ENCODE results near the gene PLTP. TPM values are rescaled to one million over a fixed set of nuclear protein-coding genes. Genes with fewer than 3 reads are reported as not detected.

PLTP gene
- total and polyA plus RNA-seq, 7 experiments from 2014 or later: 0.31 to 0.44 (median 0.37) TPM; not detected in 3

DNA sequence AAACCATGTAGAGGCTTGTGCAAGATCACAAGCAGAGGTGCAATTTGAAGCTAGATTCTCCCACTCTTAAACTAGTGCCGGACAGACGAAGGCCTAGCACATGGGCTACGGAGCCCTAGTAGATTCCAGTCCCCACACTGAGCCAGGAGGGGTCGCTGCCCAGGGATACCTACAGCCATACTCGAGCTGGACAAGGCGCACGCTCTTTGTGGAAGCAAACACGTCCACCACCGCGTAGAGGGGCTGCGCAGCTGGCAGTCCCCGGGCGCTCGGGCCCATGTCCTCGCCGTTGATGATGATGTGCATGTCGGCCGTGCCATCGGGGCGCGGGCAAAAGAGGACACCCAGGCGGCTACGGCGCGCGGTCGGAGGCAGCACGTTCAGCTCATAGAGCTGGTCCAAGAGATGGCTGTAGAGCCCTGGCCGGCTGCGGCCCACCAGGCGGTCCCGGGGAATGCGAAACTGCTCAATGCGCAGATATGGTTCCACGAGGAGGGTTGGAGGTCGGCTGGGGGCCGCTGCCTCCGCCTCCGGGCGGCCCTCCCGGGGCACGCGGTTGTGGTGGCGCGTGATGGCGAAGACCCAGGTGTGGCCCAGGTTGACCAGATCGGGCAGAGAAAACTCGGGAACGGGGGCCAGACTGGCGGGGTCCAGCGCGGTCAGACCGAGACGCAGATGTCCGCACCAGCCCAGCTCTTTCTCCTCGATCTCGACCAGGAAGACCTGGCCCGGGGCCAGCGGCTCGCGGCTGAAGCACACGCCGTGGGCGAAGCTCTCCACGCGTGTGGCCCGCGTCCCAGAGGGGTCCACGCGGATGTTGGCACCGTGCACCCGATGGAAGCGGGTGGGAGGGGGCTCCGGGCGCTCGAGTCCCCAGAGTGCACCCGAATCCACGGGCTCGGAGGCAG lies 21.6 kb downstream of the PLTP start:
- peaks cover 17 to 37% (median 28%) of the 10 kb centered on the region in 7 donors for H3K4me1 Mint-ChIP-seq
- H3K4me3 Mint-ChIP-seq: peak overlapping the region; percentile 88 to 95 (median 93)
- POLR2A ChIA-PET: interaction anchor here (0.9 to 4.7 kb wide), 13 partner anchors 9 to 474 kb away, joined by 3 to 65 read pairs (median 4); partner anchors contain the start of genes ACOT8, PCIF1, ZNF335 and ZSWIM1

DNA sequence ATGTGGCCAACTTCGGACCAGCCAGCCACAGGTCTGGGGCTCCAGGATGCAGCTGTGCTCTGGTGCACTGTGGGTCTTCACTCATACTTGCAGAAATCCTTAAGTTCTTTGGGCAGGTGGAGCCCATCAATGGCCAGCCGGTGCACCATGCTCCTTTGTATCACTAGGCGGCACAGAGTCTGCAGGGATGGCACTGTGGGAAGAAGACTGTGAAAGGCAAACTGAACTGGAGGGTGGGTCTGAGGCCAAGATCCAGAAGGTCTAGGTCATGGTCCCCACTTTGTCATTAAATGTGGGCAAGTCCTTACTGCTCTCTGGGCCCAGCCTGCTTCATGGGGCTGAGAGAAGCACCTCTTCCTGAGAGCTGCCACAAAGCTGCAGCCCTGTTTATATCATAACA lies 23.3 kb downstream of the PLTP start:
- Histone ChIP-seq H3K4me1 (ENCODE audit: control insufficient read depth in 2 of 2, insufficient read depth in 2 of 2, low read length in 2 of 2) (peaks cover 22 to 28% of the 10 kb centered on the region in 2 donors), H3K36me3 (ENCODE audit: control insufficient read depth in 2 of 3, insufficient read depth in 3 of 3, low read length in 3 of 3) (peaks cover 0 to 29% (median 0%) of the 10 kb centered on the region in 3 experiments), H3K27me3 (ENCODE audit: control insufficient read depth in 2 of 2, insufficient read depth in 2 of 2, low read length in 2 of 2) (no peaks in the 10 kb centered on the region), H3K4me3 (ENCODE audit: low read length) (no peak overlapping the region), H3K27ac (ENCODE audit: low read depth, low read length) (no peak overlapping the region), H3K9me3 (ENCODE audit: control insufficient read depth in 2 of 3, low read length in 3 of 3) (no peaks in the 10 kb centered on the region)
- peaks cover 0 to 1% (median 0%) of the 10 kb centered on the region in 11 donors for H3K9me3 Mint-ChIP-seq
- ChIA-PET CTCF (interaction anchor here (0.8 to 1.3 kb wide), 2 partner anchors 38 to 39 kb away, joined by 3 to 6 read pairs; no protein-coding TSS in a partner anchor), POLR2A (interaction anchor here (4.3 to 4.6 kb wide), 2 partner anchors 7 to 45 kb away, joined by 64 to 65 read pairs; partner anchors contain the start of genes PCIF1 and ZSWIM1)
- DNase-seq (no peak), ATAC-seq (no peak)
- H3K27me3 Mint-ChIP-seq: no peaks in the 10 kb centered on the region
- H3K4me3 Mint-ChIP-seq: peak overlapping the region in 1 of 10 donors; percentile 45
- peaks cover 0 to 9% (median 4%) of the 10 kb centered on the region in 5 donors for H3K36me3 Mint-ChIP-seq
- intact Hi-C loops (cut with micrococcal nuclease): no loop called here
- H3K27ac Mint-ChIP-seq: peak overlapping the region in 1 of 9 donors; percentile 63
- peaks cover 16 to 37% (median 35%) of the 10 kb centered on the region in 7 donors for H3K4me1 Mint-ChIP-seq

More for the DNA sequence above, 21.6 kb downstream of the PLTP start:
- H3K36me3 ChIP-seq (ENCODE audit: control insufficient read depth in 2 of 3, insufficient read depth in 3 of 3, low read length in 3 of 3): peaks cover 0 to 33% (median 4%) of the 10 kb centered on the region in 3 experiments
- H3K27ac ChIP-seq (ENCODE audit: low read depth, low read length): peak overlapping the region; percentile 76
- Mint-ChIP-seq H3K27ac (peak overlapping the region; percentile 23 to 94 (median 90)), H3K9me3 (no peaks in the 10 kb centered on the region), H3K27me3 (no peaks in the 10 kb centered on the region), H3K36me3 (peaks cover 0 to 11% (median 6%) of the 10 kb centered on the region in 5 donors)
- H3K27me3 ChIP-seq (ENCODE audit: control insufficient read depth in 2 of 2, insufficient read depth in 2 of 2, low read length in 2 of 2): no peaks in the 10 kb centered on the region
- H3K4me1 ChIP-seq (ENCODE audit: control insufficient read depth in 2 of 2, insufficient read depth in 2 of 2, low read length in 2 of 2): peaks cover 22 to 26% of the 10 kb centered on the region in 2 donors
- intact Hi-C loops (cut with micrococcal nuclease): loop anchor here (1.0 to 5.0 kb wide), 4 partner anchors 72 to 99 kb away; partner anchors contain the start of genes DNTTIP1 (in 1 of the 2), WFDC3 (in 1 of the 2) and ZNF335 (in 1 of the 2)
- peak; percentile 23 to 46 (median 43) for DNase-seq
- peak; percentile 65 for ATAC-seq
- H3K9me3 ChIP-seq (ENCODE audit: control insufficient read depth in 2 of 3, low read length in 3 of 3): no peaks in the 10 kb centered on the region
- H3K4me3 ChIP-seq (ENCODE audit: low read length): peak overlapping the region; percentile 96
- CTCF ChIA-PET: interaction anchor here (0.6 to 2.3 kb wide), 5 partner anchors 9 to 81 kb away, joined by 3 to 9 read pairs (median 4); partner anchors contain the start of gene ZSWIM1

DNA sequence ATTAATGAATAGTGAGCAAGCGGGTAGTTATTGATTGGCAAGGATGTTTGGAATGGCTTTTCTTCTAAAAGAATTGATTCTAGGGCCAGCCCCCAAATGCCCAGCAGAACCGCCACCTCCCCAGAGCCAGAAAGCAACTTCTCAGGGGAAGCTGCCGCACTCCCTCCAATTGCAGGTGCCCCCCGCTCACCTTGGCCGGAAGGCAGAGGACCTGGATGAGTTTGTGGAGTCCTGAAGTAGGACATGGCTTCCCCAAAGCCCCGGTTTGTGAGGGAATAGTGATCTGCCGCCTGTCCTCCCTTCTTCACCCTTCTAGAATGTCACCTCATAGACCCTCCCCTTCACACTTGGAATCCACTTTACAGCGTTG lies 24.6 kb downstream of the PLTP start, which contains the start of gene SPATA25:
Gene SPATA25 (minus strand): TSS at position 277 of the 370 bp plus-strand sequence. CDS start 32 bp downstream, at position 245.
- intact Hi-C loops (cut with micrococcal nuclease): no loop called here
- Mint-ChIP-seq H3K9me3 (peaks cover 0 to 1% (median 0%) of the 10 kb centered on the region in 11 donors), H3K27me3 (no peaks in the 10 kb centered on the region), H3K4me1 (peaks cover 21 to 41% (median 38%) of the 10 kb centered on the region in 7 donors), H3K4me3 (peak within 1 kb of the TSS in 1 of 10 donors; percentile 45), H3K27ac (peak within 1 kb of the TSS in 3 of 9 donors; percentile 33 to 59 (median 40)), H3K36me3 (peaks cover 0 to 15% (median 10%) of the 10 kb centered on the region in 5 donors)
- DNase-seq (no peak), ATAC-seq (no peak)
- ChIA-PET POLR2A (interaction anchor here (0.8 kb wide), 1 partner anchor 47 kb away, joined by 3 read pairs; the partner anchor contains the start of gene PCIF1), CTCF (no interaction called here)
- H3K4me1 ChIP-seq (ENCODE audit: control insufficient read depth in 2 of 2, insufficient read depth in 2 of 2, low read length in 2 of 2): peaks cover 14 to 18% of the 10 kb centered on the region in 2 donors
- H3K27me3 ChIP-seq (ENCODE audit: control insufficient read depth in 2 of 2, insufficient read depth in 2 of 2, low read length in 2 of 2): no peaks in the 10 kb centered on the region
- no peak within 1 kb of the TSS for H3K27ac ChIP-seq (ENCODE audit: low read depth, low read length)
- no peaks in the 10 kb centered on the region for H3K9me3 ChIP-seq (ENCODE audit: control insufficient read depth in 2 of 3, low read length in 3 of 3)
- no peak within 1 kb of the TSS for H3K4me3 ChIP-seq (ENCODE audit: low read length)
- H3K36me3 ChIP-seq (ENCODE audit: control insufficient read depth in 2 of 3, insufficient read depth in 3 of 3, low read length in 3 of 3): peaks cover 0 to 40% (median 10%) of the 10 kb centered on the region in 3 experiments

DNA sequence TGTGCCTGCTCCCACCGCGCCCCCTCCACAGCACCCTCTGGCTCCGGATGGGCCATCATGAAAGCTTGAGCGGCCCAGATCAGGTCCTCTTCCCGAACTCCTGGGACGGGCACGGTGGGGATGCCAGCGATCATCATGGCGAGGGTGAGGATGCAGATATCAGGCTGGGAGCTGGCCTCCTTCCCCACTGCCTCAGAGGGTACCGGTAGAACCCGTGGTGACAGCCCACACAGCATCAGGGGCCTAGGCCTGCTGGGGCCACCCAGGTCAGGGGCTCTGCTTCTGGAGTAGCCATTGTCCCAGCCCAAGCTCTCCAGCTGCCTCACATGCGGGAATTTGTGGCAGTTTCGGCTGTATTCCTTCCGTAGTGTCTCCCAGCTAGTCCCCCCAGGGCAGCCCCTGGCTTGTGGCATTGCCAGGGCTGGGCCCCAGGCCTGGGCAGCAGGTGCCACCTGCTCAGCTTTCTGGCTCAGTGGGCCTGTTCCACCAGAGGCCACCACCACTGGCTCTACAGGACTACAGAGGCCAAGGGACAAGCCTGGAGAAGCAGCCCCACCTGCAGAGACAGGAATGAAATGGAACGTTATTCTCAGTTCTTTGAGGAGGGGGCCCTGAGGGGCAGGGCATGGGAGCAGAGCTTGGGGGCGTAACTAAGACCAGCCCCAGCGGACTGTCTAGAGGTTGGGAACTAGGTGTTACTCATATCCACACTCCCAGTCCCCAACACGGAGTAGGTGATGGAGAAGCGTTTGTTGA lies 25.2 kb downstream of the PLTP start:
- CTCF ChIA-PET: interaction anchor here (0.8 kb wide), 1 partner anchor 48 kb away, joined by 4 read pairs; the partner anchor contains the start of gene PCIF1
- H3K4me1 ChIP-seq (ENCODE audit: control insufficient read depth in 2 of 2, insufficient read depth in 2 of 2, low read length in 2 of 2): peaks cover 13% of the 10 kb centered on the region in 2 donors
- peaks cover 0 to 16% (median 10%) of the 10 kb centered on the region in 5 donors for H3K36me3 Mint-ChIP-seq
- H3K9me3 Mint-ChIP-seq: peaks cover 0 to 1% (median 0%) of the 10 kb centered on the region in 11 donors
- POLR2A ChIA-PET: interaction anchor here (0.8 to 1.2 kb wide), 2 partner anchors 29 to 47 kb away, joined by 3 read pairs; partner anchors contain the start of gene PCIF1
- no peak overlapping the region for H3K4me3 Mint-ChIP-seq
- H3K27ac Mint-ChIP-seq: peak overlapping the region in 1 of 9 donors; percentile 59
- H3K27me3 Mint-ChIP-seq: no peaks in the 10 kb centered on the region
- no peak for DNase-seq
- ATAC-seq: no peak
- peaks cover 22 to 40% (median 38%) of the 10 kb centered on the region in 7 donors for H3K4me1 Mint-ChIP-seq
- intact Hi-C loops (cut with micrococcal nuclease): no loop called here
- no peaks in the 10 kb centered on the region for H3K9me3 ChIP-seq (ENCODE audit: control insufficient read depth in 2 of 3, low read length in 3 of 3)
- no peak overlapping the region for H3K4me3 ChIP-seq (ENCODE audit: low read length)
- H3K27ac ChIP-seq (ENCODE audit: low read depth, low read length): no peak overlapping the region
- H3K27me3 ChIP-seq (ENCODE audit: control insufficient read depth in 2 of 2, insufficient read depth in 2 of 2, low read length in 2 of 2): no peaks in the 10 kb centered on the region
- H3K36me3 ChIP-seq (ENCODE audit: control insufficient read depth in 2 of 3, insufficient read depth in 3 of 3, low read length in 3 of 3): peaks cover 0 to 40% (median 11%) of the 10 kb centered on the region in 3 experiments

DNA sequence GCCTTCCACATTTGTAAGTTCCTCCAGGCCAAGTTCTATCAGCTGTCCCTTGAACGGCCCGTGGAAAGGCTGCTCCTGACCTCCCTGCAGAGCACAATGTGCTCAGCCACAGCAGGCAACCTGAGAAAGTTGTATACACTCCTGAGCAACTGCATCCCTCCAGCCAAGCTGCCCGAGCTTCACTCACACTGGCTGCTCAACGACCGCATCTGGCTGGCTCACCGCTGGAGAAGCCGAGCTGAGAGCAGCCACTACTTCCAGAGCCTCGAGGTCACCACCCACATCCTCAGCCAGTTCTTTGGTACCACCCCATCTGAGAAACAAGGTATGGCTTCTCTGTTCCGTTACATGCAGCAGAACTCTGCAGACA lies 28.9 kb downstream of the PLTP start:
- POLR2A ChIA-PET: interaction anchor here (0.5 to 6.0 kb wide), 7 partner anchors 8 to 479 kb away, joined by 3 to 64 read pairs (median 13); partner anchors contain the start of genes ACOT8, CTSA, NEURL2 and PCIF1

More for the DNA sequence above, 28.9 kb downstream of the PLTP start:
- Mint-ChIP-seq H3K4me1 (peaks cover 26 to 43% (median 40%) of the 10 kb centered on the region in 7 donors), H3K27ac (peak overlapping the region in 7 of 9 donors; percentile 38 to 77 (median 55)), H3K36me3 (peaks cover 0 to 20% (median 10%) of the 10 kb centered on the region in 5 donors), H3K9me3 (peaks cover 0 to 1% (median 0%) of the 10 kb centered on the region in 11 donors), H3K4me3 (peak overlapping the region in 9 of 10 donors; percentile 32 to 90 (median 41)), H3K27me3 (no peaks in the 10 kb centered on the region)
- Histone ChIP-seq H3K36me3 (ENCODE audit: control insufficient read depth in 2 of 3, insufficient read depth in 3 of 3, low read length in 3 of 3) (peaks cover 0 to 40% (median 15%) of the 10 kb centered on the region in 3 experiments), H3K4me3 (ENCODE audit: low read length) (no peak overlapping the region), H3K4me1 (ENCODE audit: control insufficient read depth in 2 of 2, insufficient read depth in 2 of 2, low read length in 2 of 2) (peaks cover 9 to 18% of the 10 kb centered on the region in 2 donors), H3K27me3 (ENCODE audit: control insufficient read depth in 2 of 2, insufficient read depth in 2 of 2, low read length in 2 of 2) (no peaks in the 10 kb centered on the region), H3K9me3 (ENCODE audit: control insufficient read depth in 2 of 3, low read length in 3 of 3) (no peaks in the 10 kb centered on the region), H3K27ac (ENCODE audit: low read depth, low read length) (no peak overlapping the region)
- no peak for DNase-seq
- CTCF ChIA-PET: interaction anchor here (1.5 kb wide), 1 partner anchor 52 kb away, joined by 3 read pairs; the partner anchor contains the start of gene PCIF1
- intact Hi-C loops (cut with micrococcal nuclease): no loop called here
- ATAC-seq: no peak
